ENCODE measurements around the gene RUFY4. TPM values are rescaled to one million over a fixed set of nuclear protein-coding genes. Genes with fewer than 3 reads are reported as not detected.

RUFY4 gene
- total RNA-seq, 1 experiment from 2014 or later, result not detected

GRCh38 chr2:218024336-218024735, 44.7 kb upstream of the RUFY4 start:
- Histone ChIP-seq H3K27me3 (ENCODE audit: control insufficient read depth, insufficient read depth, low read length) (no peaks in the 10 kb centered on the region), H3K9me3 (ENCODE audit: control insufficient read depth, insufficient read depth, low read depth, low read length) (no peaks in the 10 kb centered on the region), H3K27ac (ENCODE audit: low read length) (no peak overlapping the region), H3K4me3 (ENCODE audit: low read depth in 2 of 2, low read length in 2 of 2) (no peak overlapping the region), H3K36me3 (ENCODE audit: control insufficient read depth, insufficient read depth, low read length) (no peaks in the 10 kb centered on the region), H3K4me1 (ENCODE audit: control insufficient read depth, insufficient read depth, low read length) (no peaks in the 10 kb centered on the region)
- in situ Hi-C loops (cut with HindIII; ENCODE audit: low pct_unique_long_range_greater_than_20kb, low sequenced_read_pairs) (no loop called here), intact Hi-C loops (cut with micrococcal nuclease; ENCODE audit: unreplicated experiment) (no loop called here)
- BruUV-seq (replicated peaks), result no TSS peak
- no peak; the same call in 1 of the 2 replicates for ATAC-seq
- TF ChIP-seq CTCF (IDR thresholded peaks at IDR 0.05) (no peak), POLR2AphosphoS5 (IDR thresholded peaks at IDR 0.05; ENCODE audit: low read depth, low read length) (no peak), TCF7L2 (IDR thresholded peaks at IDR 0.05; ENCODE audit: low read depth, low read length) (no peak), REST (IDR thresholded peaks at IDR 0.05; ENCODE audit: insufficient read depth in 1 of 2, low read depth in 2 of 2, low read length in 1 of 2) (no peak), SIN3A (IDR thresholded peaks at IDR 0.05; ENCODE audit: borderline replicate concordance, insufficient read depth, low read depth, low read length) (no peak)
- no peak for DNase-seq (ENCODE audit: low read depth, low spot score)
- CTCF ChIA-PET, result interaction anchor here (0.6 kb wide), 1 partner anchor 128 kb away, joined by 3 read pairs; no protein-coding TSS in a partner anchor
- POLR2A ChIA-PET, result interaction anchor here (0.6 kb wide), 1 partner anchor 16 kb away, joined by 7 read pairs; no protein-coding TSS in a partner anchor

- intact Hi-C loops (cut with micrococcal nuclease; ENCODE audit: unreplicated experiment) (no loop called here), in situ Hi-C loops (cut with HindIII; ENCODE audit: low pct_unique_long_range_greater_than_20kb, low sequenced_read_pairs) (no loop called here)
- BruUV-seq (replicated peaks), result no TSS peak
- no peaks in the 10 kb centered on the region for H3K4me1 ChIP-seq (ENCODE audit: control insufficient read depth, insufficient read depth, low read length)
- DNase-seq (ENCODE audit: low read depth, low spot score) (no peak), ATAC-seq (no peak)
- CTCF ChIA-PET, result no interaction called here
- H3K27ac ChIP-seq (ENCODE audit: low read length), result no peak overlapping the region
- H3K9me3 ChIP-seq (ENCODE audit: control insufficient read depth, insufficient read depth, low read depth, low read length), result no peaks in the 10 kb centered on the region
- POLR2A ChIA-PET, result no interaction called here
- no peaks in the 10 kb centered on the region for H3K36me3 ChIP-seq (ENCODE audit: control insufficient read depth, insufficient read depth, low read length)
- no peak overlapping the region for H3K4me3 ChIP-seq (ENCODE audit: low read depth in 2 of 2, low read length in 2 of 2)
- no peaks in the 10 kb centered on the region for H3K27me3 ChIP-seq (ENCODE audit: control insufficient read depth, insufficient read depth, low read length)
- TF ChIP-seq TCF7L2 (IDR thresholded peaks at IDR 0.05; ENCODE audit: low read depth, low read length), result no peak
- TF ChIP-seq POLR2AphosphoS5 (IDR thresholded peaks at IDR 0.05; ENCODE audit: low read depth, low read length), result no peak
- no peak for TF ChIP-seq REST (IDR thresholded peaks at IDR 0.05; ENCODE audit: insufficient read depth in 1 of 2, low read depth in 2 of 2, low read length in 1 of 2)
- TF ChIP-seq CTCF (IDR thresholded peaks at IDR 0.05), result no peak
- no peak for TF ChIP-seq SIN3A (IDR thresholded peaks at IDR 0.05; ENCODE audit: borderline replicate concordance, insufficient read depth, low read depth, low read length)
Observed at GRCh38 chr2:218024871-218025270, 44.2 kb upstream of the RUFY4 start.

Measured in Panc1 (cell line).